Nephron progenitor cell (in vitro differentiated cells): ENCODE data around the gene LMNB1.
"Not testable (repeated sequence)": the region's sequence is repeated elsewhere in the genome, so short reads cannot be mapped to it uniquely, and the experiment has no call there.

ENCODE experiments used
- DNase-seq: peaks from one replicate; pipeline ENCODE4 v3.0.0; 2021
- H3K27ac Mint-ChIP-seq: 2 replicates; pipeline ENCODE4 v1.8.0; 2021; ENCODE audit warnings: mild to moderate bottlenecking, moderate library complexity, mixed read lengths
- H3K27me3 Mint-ChIP-seq: 2 replicates; pipeline ENCODE4 v1.8.0; 2021; ENCODE audit warnings: mild to moderate bottlenecking, low read depth, mixed read lengths; ENCODE audit not compliant: poor library complexity
- H3K36me3 Mint-ChIP-seq: 2 replicates; pipeline ENCODE4 v1.8.0; 2021; ENCODE audit warnings: low read depth, mixed read lengths
- H3K4me1 Mint-ChIP-seq: 2 replicates; pipeline ENCODE4 v1.8.0; 2021; ENCODE audit warnings: mixed read lengths
- H3K4me3 Mint-ChIP-seq: 2 replicates; pipeline ENCODE4 v1.8.0; 2021; ENCODE audit warnings: mild to moderate bottlenecking, moderate library complexity, mixed read lengths
- H3K9me3 Mint-ChIP-seq: 2 replicates; pipeline ENCODE4 v1.8.0; 2021; ENCODE audit warnings: mild to moderate bottlenecking, moderate library complexity, mixed read lengths
- CTCF ChIP-seq: fragments of 200-600 bp; sonication (generic); IDR thresholded peaks from 2 replicates; pipeline ENCODE4 v1.5.0; 2021; ENCODE audit warnings: antibody characterized with exemption

Gene LMNB1

GRCh38 chr5:126830061-126830460 is 53.1 kb downstream of the LMNB1 start:
- no peak overlapping the region for H3K4me3 Mint-ChIP-seq
- DNase-seq: no peak
- no peak overlapping the region for H3K27ac Mint-ChIP-seq
- H3K4me1 Mint-ChIP-seq: no peaks in the 10 kb centered on the region
- TF ChIP-seq CTCF: no peak
- H3K9me3 Mint-ChIP-seq: no peaks in the 10 kb centered on the region
- peaks cover 89% of the 10 kb centered on the region for H3K36me3 Mint-ChIP-seq
- no peaks in the 10 kb centered on the region for H3K27me3 Mint-ChIP-seq

- no peak for TF ChIP-seq CTCF
- Mint-ChIP-seq H3K27me3 (no peaks in the 10 kb centered on the region), H3K9me3 (no peaks in the 10 kb centered on the region), H3K4me3 (no peak overlapping the region), H3K36me3 (peaks cover 90% of the 10 kb centered on the region), H3K27ac (no peak overlapping the region), H3K4me1 (no peaks in the 10 kb centered on the region)
- DNase-seq: no peak
Measured at GRCh38 chr5:126831156-126831555, 54.2 kb downstream of the LMNB1 start.

- H3K4me3 Mint-ChIP-seq: no peak overlapping the region
- H3K27ac Mint-ChIP-seq: no peak overlapping the region
- peaks cover 77% of the 10 kb centered on the region for H3K36me3 Mint-ChIP-seq
- DNase-seq: no peak
- no peaks in the 10 kb centered on the region for H3K27me3 Mint-ChIP-seq
- peaks cover 22% of the 10 kb centered on the region for H3K4me1 Mint-ChIP-seq
- no peak for TF ChIP-seq CTCF
- H3K9me3 Mint-ChIP-seq: no peaks in the 10 kb centered on the region
Measured at GRCh38 chr5:126836778-126837177, 59.8 kb downstream of the LMNB1 start.

- Mint-ChIP-seq H3K9me3 (no peaks in the 10 kb centered on the region), H3K36me3 (peaks cover 76% of the 10 kb centered on the region), H3K4me3 (no peak overlapping the region), H3K4me1 (peaks cover 26% of the 10 kb centered on the region), H3K27me3 (no peaks in the 10 kb centered on the region), H3K27ac (no peak overlapping the region)
- DNase-seq: no peak
- no peak for TF ChIP-seq CTCF
Measured at GRCh38 chr5:126837242-126837641, 60.3 kb downstream of the LMNB1 start.

GRCh38 chr5:126837906-126838539 is 61.1 kb downstream of the LMNB1 start:
- TF ChIP-seq CTCF: no peak
- Mint-ChIP-seq H3K4me1 (peaks cover 32% of the 10 kb centered on the region), H3K27me3 (no peaks in the 10 kb centered on the region), H3K27ac (no peak overlapping the region), H3K4me3 (no peak overlapping the region), H3K36me3 (peaks cover 69% of the 10 kb centered on the region), H3K9me3 (no peaks in the 10 kb centered on the region)
- no peak for DNase-seq

GRCh38 chr5:126839407-126839806 is 62.5 kb downstream of the LMNB1 start:
- not testable (repeated sequence) for H3K27ac Mint-ChIP-seq, DNase-seq, H3K4me3 Mint-ChIP-seq, H3K27me3 Mint-ChIP-seq, H3K9me3 Mint-ChIP-seq
- Mint-ChIP-seq H3K36me3 (peaks cover 56% of the 10 kb centered on the region), H3K4me1 (peaks cover 44% of the 10 kb centered on the region)

GRCh38 chr5:126843375-126843774 is 66.4 kb downstream of the LMNB1 start:
- not testable (repeated sequence) for H3K27me3 Mint-ChIP-seq, H3K9me3 Mint-ChIP-seq, H3K4me3 Mint-ChIP-seq, DNase-seq
- Mint-ChIP-seq H3K36me3 (peaks cover 19% of the 10 kb centered on the region), H3K4me1 (peaks cover 83% of the 10 kb centered on the region), H3K27ac (peak overlapping the region; percentile 83)

- peaks cover 87% of the 10 kb centered on the region for H3K4me1 Mint-ChIP-seq
- peak overlapping the region; percentile 46 for H3K27ac Mint-ChIP-seq
- not testable (repeated sequence) for H3K36me3 Mint-ChIP-seq, H3K9me3 Mint-ChIP-seq, H3K27me3 Mint-ChIP-seq
- peak; percentile 62 for DNase-seq
- H3K4me3 Mint-ChIP-seq: peak overlapping the region; percentile 10
Measured at GRCh38 chr5:126845470-126846070, 68.6 kb downstream of the LMNB1 start.
